HepG2 (cell line): ENCODE results near the gene CDX1.

Experiments
- MTA3 ChIP-seq: sonication (generic); formaldehyde crosslinking; IDR thresholded peaks from 2 replicates; pipeline ENCODE4 v1.4.0; 2020; ENCODE audit warnings: missing genetic modification reagents
- MTF1 ChIP-seq: sonication (generic); formaldehyde crosslinking; IDR thresholded peaks from 2 replicates; pipeline ENCODE4 v1.5.0; 2020; ENCODE audit warnings: missing genetic modification reagents
- NR1H2 ChIP-seq: sonication (generic); formaldehyde crosslinking; IDR thresholded peaks from 2 replicates; pipeline ENCODE4 v1.8.1; 2022; ENCODE audit warnings: low read depth, missing genetic modification reagents, borderline replicate concordance
- POLR2A ChIP-seq, 2 experiments: IDR thresholded peaks; 2 replicates each; pipeline ENCODE4 v1.6.1; 2011; ENCODE audit warnings: low read depth in 2 of 2, low read length in 2 of 2, mild to moderate bottlenecking in 1 of 2, moderate library complexity in 1 of 2; ENCODE audit not compliant: insufficient read depth in 1 of 2
- POLR2AphosphoS5 ChIP-seq: IDR thresholded peaks from 2 replicates; pipeline ENCODE4 v1.6.1; 2012; ENCODE audit warnings: low read depth, low read length
- SP1 ChIP-seq, 2 experiments: fragments of 450-650 bp in 1 of 2; sonication (generic) in 1 of 2; formaldehyde crosslinking in 1 of 2; IDR thresholded peaks; 2 replicates each; pipeline versions ENCODE4 v1.4.0 to v1.6.1; 2016 to 2020; ENCODE audit warnings: missing genetic modification reagents in 1 of 2
- ZNF446 ChIP-seq: sonication (generic); formaldehyde crosslinking; IDR thresholded peaks from 2 replicates; pipeline ENCODE4 v1.5.0; 2020; ENCODE audit warnings: mild to moderate bottlenecking, missing genetic modification reagents
- ZNF546 ChIP-seq: sonication (generic); formaldehyde crosslinking; conservative IDR thresholded peaks from 2 replicates; pipeline ENCODE4 v1.8.1; 2023; ENCODE audit warnings: mild to moderate bottlenecking, missing genetic modification reagents
- ZNF558 ChIP-seq: sonication (generic); formaldehyde crosslinking; IDR thresholded peaks from 2 replicates; pipeline ENCODE4 v1.9.0; 2022; ENCODE audit warnings: mild to moderate bottlenecking, missing genetic modification reagents, borderline replicate concordance
- ZNF605 ChIP-seq: sonication (generic); formaldehyde crosslinking; IDR thresholded peaks from 2 replicates; pipeline ENCODE4 v1.8.0; 2022; ENCODE audit warnings: mild to moderate bottlenecking, missing genetic modification reagents
- ZNF781 ChIP-seq: sonication (generic); formaldehyde crosslinking; IDR thresholded peaks from 2 replicates; pipeline ENCODE4 v1.5.1; 2020; ENCODE audit warnings: borderline replicate concordance, mild to moderate bottlenecking, missing genetic modification reagents; ENCODE audit errors: not compliant biosample characterization
- TF ChIP-seq, protein P1 (sequence below): sonication (generic); formaldehyde crosslinking; IDR thresholded peaks from 2 replicates; pipeline ENCODE4 v1.4.0; 2020; ENCODE audit warnings: missing genetic modification reagents
- TF ChIP-seq, protein P2 (sequence below): sonication (generic); formaldehyde crosslinking; IDR thresholded peaks from 2 replicates; pipeline ENCODE4 v1.5.0; 2020; ENCODE audit warnings: mild to moderate bottlenecking, missing genetic modification reagents
- TF ChIP-seq, protein P3 (sequence below), 2 experiments: sonication (generic) in 1 of 2; formaldehyde crosslinking in 1 of 2; IDR thresholded peaks; 2 replicates each; pipeline versions ENCODE4 v1.4.0 to v1.6.1; 2016 to 2020; ENCODE audit warnings: borderline replicate concordance in 1 of 2, low read depth in 1 of 2, mild to moderate bottlenecking in 1 of 2, missing genetic modification reagents in 1 of 2

DNA sequence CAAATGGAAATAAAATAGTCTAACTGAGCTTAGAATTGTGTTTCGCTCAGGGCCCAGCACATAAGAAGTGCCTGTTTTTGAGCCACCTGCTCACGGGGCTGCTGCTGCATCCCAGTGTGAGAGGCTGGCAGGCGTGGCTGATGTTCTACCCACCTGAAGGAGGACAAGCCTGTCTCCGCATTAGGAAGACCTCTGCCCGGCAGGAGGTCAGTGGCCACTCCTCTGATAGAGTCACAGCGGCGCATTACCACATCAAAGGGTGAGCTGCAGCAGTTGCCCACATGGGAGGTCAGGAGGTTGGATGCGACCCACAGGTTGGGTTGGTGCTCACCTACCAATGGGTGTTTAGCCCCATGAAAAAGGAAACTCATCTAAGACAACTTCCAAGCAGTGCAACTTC lies 19.6 kb downstream of the CDX1 start:
- TF ChIP-seq, protein P1, sequence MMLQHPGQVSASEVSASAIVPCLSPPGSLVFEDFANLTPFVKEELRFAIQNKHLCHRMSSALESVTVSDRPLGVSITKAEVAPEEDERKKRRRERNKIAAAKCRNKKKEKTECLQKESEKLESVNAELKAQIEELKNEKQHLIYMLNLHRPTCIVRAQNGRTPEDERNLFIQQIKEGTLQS (CRISPR knock-in tag), result no peak
- TF ChIP-seq POLR2A (IDR thresholded peaks at IDR 0.05; ENCODE audit: insufficient read depth in 1 of 2, low read depth in 2 of 2, low read length in 2 of 2), result no peak
- TF ChIP-seq POLR2AphosphoS5, result no peak
- TF ChIP-seq MTA3 (CRISPR knock-in tag), result no peak
- TF ChIP-seq ZNF546 (CRISPR knock-in tag), result no peak
- no peak for TF ChIP-seq ZNF605
- TF ChIP-seq ZNF446, result no peak
- no peak for TF ChIP-seq ZNF558 (CRISPR knock-in tag)
- TF ChIP-seq NR1H2, result no peak
- TF ChIP-seq, protein P2, sequence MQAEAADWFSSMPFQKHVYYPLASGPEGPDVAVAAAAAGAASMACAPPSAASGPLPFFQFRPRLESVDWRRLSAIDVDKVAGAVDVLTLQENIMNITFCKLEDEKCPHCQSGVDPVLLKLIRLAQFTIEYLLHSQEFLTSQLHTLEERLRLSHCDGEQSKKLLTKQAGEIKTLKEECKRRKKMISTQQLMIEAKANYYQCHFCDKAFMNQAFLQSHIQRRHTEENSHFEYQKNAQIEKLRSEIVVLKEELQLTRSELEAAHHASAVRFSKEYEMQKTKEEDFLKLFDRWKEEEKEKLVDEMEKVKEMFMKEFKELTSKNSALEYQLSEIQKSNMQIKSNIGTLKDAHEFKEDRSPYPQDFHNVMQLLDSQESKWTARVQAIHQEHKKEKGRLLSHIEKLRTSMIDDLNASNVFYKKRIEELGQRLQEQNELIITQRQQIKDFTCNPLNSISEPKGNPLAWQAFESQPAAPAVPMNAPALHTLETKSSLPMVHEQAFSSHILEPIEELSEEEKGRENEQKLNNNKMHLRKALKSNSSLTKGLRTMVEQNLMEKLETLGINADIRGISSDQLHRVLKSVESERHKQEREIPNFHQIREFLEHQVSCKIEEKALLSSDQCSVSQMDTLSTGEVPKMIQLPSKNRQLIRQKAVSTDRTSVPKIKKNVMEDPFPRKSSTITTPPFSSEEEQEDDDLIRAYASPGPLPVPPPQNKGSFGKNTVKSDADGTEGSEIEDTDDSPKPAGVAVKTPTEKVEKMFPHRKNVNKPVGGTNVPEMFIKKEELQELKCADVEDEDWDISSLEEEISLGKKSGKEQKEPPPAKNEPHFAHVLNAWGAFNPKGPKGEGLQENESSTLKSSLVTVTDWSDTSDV, result no peak
- no peak for TF ChIP-seq ZNF781 (CRISPR knock-in tag)
- no peak for TF ChIP-seq SP1 (IDR thresholded peaks at IDR 0.05)
- TF ChIP-seq SP1 (CRISPR knock-in tag; IDR thresholded peaks at IDR 0.05), result no peak
- TF ChIP-seq, protein P3, sequence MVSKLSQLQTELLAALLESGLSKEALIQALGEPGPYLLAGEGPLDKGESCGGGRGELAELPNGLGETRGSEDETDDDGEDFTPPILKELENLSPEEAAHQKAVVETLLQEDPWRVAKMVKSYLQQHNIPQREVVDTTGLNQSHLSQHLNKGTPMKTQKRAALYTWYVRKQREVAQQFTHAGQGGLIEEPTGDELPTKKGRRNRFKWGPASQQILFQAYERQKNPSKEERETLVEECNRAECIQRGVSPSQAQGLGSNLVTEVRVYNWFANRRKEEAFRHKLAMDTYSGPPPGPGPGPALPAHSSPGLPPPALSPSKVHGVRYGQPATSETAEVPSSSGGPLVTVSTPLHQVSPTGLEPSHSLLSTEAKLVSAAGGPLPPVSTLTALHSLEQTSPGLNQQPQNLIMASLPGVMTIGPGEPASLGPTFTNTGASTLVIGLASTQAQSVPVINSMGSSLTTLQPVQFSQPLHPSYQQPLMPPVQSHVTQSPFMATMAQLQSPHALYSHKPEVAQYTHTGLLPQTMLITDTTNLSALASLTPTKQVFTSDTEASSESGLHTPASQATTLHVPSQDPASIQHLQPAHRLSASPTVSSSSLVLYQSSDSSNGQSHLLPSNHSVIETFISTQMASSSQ (IDR thresholded peaks at IDR 0.05; ENCODE audit: low read depth), result no peak
- TF ChIP-seq, protein P3 (CRISPR knock-in tag; IDR thresholded peaks at IDR 0.05; ENCODE audit: borderline replicate concordance), result no peak
- no peak for TF ChIP-seq MTF1 (CRISPR knock-in tag)
